Left renal cortex interstitium (tissue), 4 donors: Measurements from ENCODE around the gene CHML. TPM values are rescaled to one million over a fixed set of nuclear protein-coding genes. Genes with fewer than 3 reads are reported as not detected.
A peak's percentile ranks its signal among the peaks of the same experiment; 100 is the strongest.
"Not testable (repeated sequence)": the region's sequence is repeated elsewhere in the genome, so short reads cannot be mapped to it uniquely, and the experiment has no call there.

Experiments
- DNase-seq, 4 donors: peaks; one replicate each; pipeline ENCODE4 v3.0.0-alpha.2; 2013; ENCODE audit warnings: low read depth in 4 of 4, low spot score in 2 of 4, missing footprints in 1 of 4
- polyA plus RNA-seq, 4 donors: library from polyadenylated mRNA; unstranded; fragments of 120-200 nt; gene quantifications; one replicate each; pipeline ENCODE4 v1.2.1, GENCODE V29; 2013; ENCODE audit not compliant: insufficient read length in 4 of 4

CHML gene
- polyA plus RNA-seq = 10 to 100 TPM; 22.8 to 26.0 (median 24.5) TPM

- peak; percentile 39 to 86 (median 76) for DNase-seq
Measured at GRCh38 chr1:241640149-241640866, at the start of gene CHML, which contains the start of gene OPN3. TSS of gene CHML (minus strand) at chr1:241640369. CDS start at chr1:241635766, 4,603 bp downstream. TSS of gene OPN3 (minus strand) at chr1:241640369. CDS start at chr1:241640254, 115 bp downstream.

GRCh38 chr1:241688940-241689368, 48.8 kb upstream of the CHML start:
- DNase-seq = no peak

- no peak for DNase-seq
Measured at GRCh38 chr1:241684108-241684507, 43.9 kb upstream of the CHML start.

GRCh38 chr1:241682921-241683320, 42.8 kb upstream of the CHML start:
- no peak for DNase-seq

- DNase-seq = not testable (repeated sequence)
Measured at GRCh38 chr1:241681861-241682448, 41.8 kb upstream of the CHML start.

- no peak for DNase-seq
Measured at GRCh38 chr1:241679961-241680360, 39.8 kb upstream of the CHML start.

- DNase-seq = no peak
Measured at GRCh38 chr1:241679404-241679803, 39.2 kb upstream of the CHML start.

- no peak for DNase-seq
Measured at GRCh38 chr1:241678536-241678935, 38.4 kb upstream of the CHML start.

GRCh38 chr1:241677201-241677600, 37.0 kb upstream of the CHML start:
- DNase-seq = no peak

GRCh38 chr1:241675983-241676382, 35.8 kb upstream of the CHML start:
- no peak for DNase-seq

GRCh38 chr1:241674805-241675384, 34.7 kb upstream of the CHML start:
- DNase-seq = no peak

GRCh38 chr1:241672301-241672700, 32.1 kb upstream of the CHML start:
- DNase-seq = no peak

- no peak for DNase-seq
Measured at GRCh38 chr1:241666419-241666818, 26.2 kb upstream of the CHML start.

GRCh38 chr1:241660424-241660972, 20.3 kb upstream of the CHML start:
- DNase-seq = no peak

- not testable (repeated sequence) for DNase-seq
Measured at GRCh38 chr1:241659016-241659415, 18.8 kb upstream of the CHML start.

GRCh38 chr1:241658081-241658793, 18.1 kb upstream of the CHML start:
- no peak for DNase-seq

GRCh38 chr1:241654641-241655040, 14.5 kb upstream of the CHML start:
- no peak for DNase-seq

- DNase-seq = no peak
Measured at GRCh38 chr1:241654019-241654418, 13.8 kb upstream of the CHML start.

GRCh38 chr1:241652012-241652411, 11.8 kb upstream of the CHML start, which contains the start of gene WDR64:
TSS of gene WDR64 (plus strand) at chr1:241652281. CDS start at chr1:241652485, 204 bp downstream.
- DNase-seq = no peak

GRCh38 chr1:241648159-241648558, 8.0 kb upstream of the CHML start:
- no peak for DNase-seq

- no peak for DNase-seq
Measured at GRCh38 chr1:241647658-241648057, 7.5 kb upstream of the CHML start.
